ENCODE data around the gene EFCAB11.

EFCAB11 gene

DNA sequence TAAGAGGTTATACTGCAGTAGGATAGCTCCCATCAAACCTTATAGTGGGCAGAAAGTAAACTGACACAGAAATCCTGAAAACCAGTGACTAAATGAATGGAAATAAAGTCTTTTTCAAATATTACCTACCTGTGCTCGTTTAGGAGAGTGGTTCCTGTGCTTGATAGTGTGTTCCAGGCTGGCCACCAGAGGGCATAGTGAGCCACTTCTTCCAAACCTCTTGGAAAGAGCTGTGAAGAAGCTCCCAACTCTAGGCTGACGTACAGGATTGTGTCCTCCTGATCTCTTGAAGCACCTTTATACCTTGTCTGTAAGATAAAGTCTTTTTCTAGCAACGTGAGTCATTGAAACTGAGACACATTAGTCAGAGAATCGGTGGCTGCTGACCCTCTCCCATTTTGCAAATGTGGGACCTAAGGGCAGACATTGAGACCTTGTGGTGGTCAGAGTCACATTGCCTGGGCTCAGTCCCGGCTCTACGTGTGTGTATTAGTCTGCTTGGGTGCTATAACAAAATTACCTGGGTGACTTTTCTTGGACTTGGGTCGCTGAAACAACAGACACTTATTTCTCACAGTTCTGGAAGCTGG, 18.8 kb upstream of the EFCAB11 start:
- peak; percentile 58 to 74 (median 67) for DNase-seq
- ChIA-PET POLR2A (interaction anchor here (1.0 kb wide), 1 partner anchor 9 kb away, joined by 3 read pairs; no protein-coding TSS in a partner anchor), CTCF (interaction anchor here (0.8 to 4.9 kb wide), 22 partner anchors 8 to 946 kb away, joined by 3 to 38 read pairs (median 6); partner anchors contain the start of genes EFCAB11 and TDP1)
- H3K27me3 ChIP-seq (replicated peaks in 2 of 5; ENCODE audit: control insufficient read depth in 4 of 5, insufficient read depth in 5 of 5, low read length in 4 of 5) = no peaks in the 10 kb centered on the region
- no peaks in the 10 kb centered on the region for H3K9me3 ChIP-seq (ENCODE audit: control extremely low read depth in 1 of 5, control insufficient read depth in 4 of 5, insufficient read depth in 2 of 5, low read depth in 1 of 5, low read length in 4 of 5)
- 81% methylated on average over 7 of the region's 7 CpGs for WGBS (ENCODE audit: insufficient coverage)
- H3K4me1 ChIP-seq (ENCODE audit: control extremely low read depth in 1 of 4, control insufficient read depth in 4 of 4, insufficient read depth in 4 of 4, low read length in 3 of 4) = no peaks in the 10 kb centered on the region
- no peak overlapping the region for H3K4me3 ChIP-seq (ENCODE audit: control insufficient read depth in 1 of 7, extremely low read depth in 1 of 7, insufficient read depth in 4 of 7, low read depth in 2 of 7, low read length in 6 of 7)
- H3K27ac ChIP-seq (ENCODE audit: insufficient read depth in 1 of 2, low read depth in 1 of 2, low read length in 2 of 2, poor library complexity in 1 of 2, severe bottlenecking in 2 of 2) = no peak overlapping the region
- H3K36me3 ChIP-seq (ENCODE audit: control insufficient read depth in 4 of 4, insufficient read depth in 4 of 4, low read length in 3 of 4) = peaks cover 6 to 60% (median 43%) of the 10 kb centered on the region in 4 experiments

DNA sequence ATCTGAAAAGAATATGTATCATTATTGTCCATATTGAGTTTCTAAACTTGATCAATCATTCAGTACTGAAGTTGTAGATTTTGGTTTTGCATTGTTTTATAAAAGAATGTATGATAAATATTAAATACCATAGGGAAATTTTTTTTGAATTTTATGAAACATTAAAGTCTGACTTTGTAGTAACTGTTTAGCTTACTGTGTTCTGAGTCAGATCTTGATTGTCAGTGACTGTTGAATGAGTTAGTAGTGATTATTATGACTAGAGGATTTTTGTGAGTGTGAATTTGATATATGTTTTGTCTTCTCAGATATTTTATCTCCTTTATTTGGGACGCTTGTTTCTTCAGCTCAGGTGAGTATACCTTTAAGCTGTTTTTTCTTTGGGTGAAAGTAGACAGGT, 11.3 kb upstream of the EFCAB11 start:
- no peak for DNase-seq
- Histone ChIP-seq H3K4me1 (ENCODE audit: control extremely low read depth in 1 of 4, control insufficient read depth in 4 of 4, insufficient read depth in 4 of 4, low read length in 3 of 4) (peaks cover 0 to under 1% (median 0%) of the 10 kb centered on the region in 4 experiments), H3K4me3 (ENCODE audit: control insufficient read depth in 1 of 7, extremely low read depth in 1 of 7, insufficient read depth in 4 of 7, low read depth in 2 of 7, low read length in 6 of 7) (no peak overlapping the region), H3K27ac (ENCODE audit: insufficient read depth in 1 of 2, low read depth in 1 of 2, low read length in 2 of 2, poor library complexity in 1 of 2, severe bottlenecking in 2 of 2) (no peak overlapping the region), H3K27me3 (replicated peaks in 2 of 5; ENCODE audit: control insufficient read depth in 4 of 5, insufficient read depth in 5 of 5, low read length in 4 of 5) (no peaks in the 10 kb centered on the region), H3K9me3 (ENCODE audit: control extremely low read depth in 1 of 5, control insufficient read depth in 4 of 5, insufficient read depth in 2 of 5, low read depth in 1 of 5, low read length in 4 of 5) (no peaks in the 10 kb centered on the region), H3K36me3 (ENCODE audit: control insufficient read depth in 4 of 4, insufficient read depth in 4 of 4, low read length in 3 of 4) (peaks cover 18 to 60% (median 42%) of the 10 kb centered on the region in 4 experiments)
- ChIA-PET POLR2A (no interaction called here), CTCF (interaction anchor here (1.4 to 1.6 kb wide), 2 partner anchors 8 to 15 kb away, joined by 3 to 8 read pairs; no protein-coding TSS in a partner anchor)
- no CpG with 5 or more reads among the region's 1 CpG for WGBS (ENCODE audit: insufficient coverage)

DNA sequence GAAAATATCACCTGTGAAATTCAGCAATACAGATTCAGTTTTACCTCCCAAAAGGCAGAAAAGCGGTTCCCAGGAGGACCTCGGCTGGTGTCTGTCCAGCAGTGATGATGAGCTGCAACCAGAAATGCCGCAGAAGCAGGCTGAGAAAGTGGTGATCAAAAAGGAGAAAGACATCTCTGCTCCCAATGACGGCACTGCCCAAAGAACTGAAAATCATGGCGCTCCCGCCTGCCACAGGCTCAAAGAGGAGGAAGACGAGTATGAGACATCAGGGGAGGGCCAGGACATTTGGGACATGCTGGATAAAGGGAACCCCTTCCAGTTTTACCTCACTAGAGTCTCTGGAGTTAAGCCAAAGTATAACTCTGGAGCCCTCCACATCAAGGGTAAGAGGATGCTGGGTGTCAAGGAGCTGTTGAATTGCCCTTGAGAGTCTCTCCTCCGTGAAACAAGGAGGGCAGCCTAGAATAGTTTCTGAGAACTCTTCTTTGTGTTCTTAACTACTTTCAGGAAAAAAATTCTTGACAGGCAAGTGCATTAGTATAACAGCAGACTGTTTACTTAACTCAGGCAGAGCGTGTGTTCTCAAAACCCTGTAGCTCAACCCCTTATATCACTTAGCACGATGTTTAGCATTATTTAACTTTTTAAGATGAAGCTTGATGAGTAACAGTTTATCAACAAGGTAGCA, 8.9 kb upstream of the EFCAB11 start:
- Histone ChIP-seq H3K4me1 (ENCODE audit: control extremely low read depth in 1 of 4, control insufficient read depth in 4 of 4, insufficient read depth in 4 of 4, low read length in 3 of 4) (peaks cover 0 to 18% (median 10%) of the 10 kb centered on the region in 4 experiments), H3K27me3 (replicated peaks in 2 of 5; ENCODE audit: control insufficient read depth in 4 of 5, insufficient read depth in 5 of 5, low read length in 4 of 5) (no peaks in the 10 kb centered on the region), H3K27ac (ENCODE audit: insufficient read depth in 1 of 2, low read depth in 1 of 2, low read length in 2 of 2, poor library complexity in 1 of 2, severe bottlenecking in 2 of 2) (no peak overlapping the region), H3K4me3 (ENCODE audit: control insufficient read depth in 1 of 7, extremely low read depth in 1 of 7, insufficient read depth in 4 of 7, low read depth in 2 of 7, low read length in 6 of 7) (no peak overlapping the region), H3K9me3 (ENCODE audit: control extremely low read depth in 1 of 5, control insufficient read depth in 4 of 5, insufficient read depth in 2 of 5, low read depth in 1 of 5, low read length in 4 of 5) (peaks cover 0 to under 1% (median under 1%) of the 10 kb centered on the region in 5 experiments), H3K36me3 (ENCODE audit: control insufficient read depth in 4 of 4, insufficient read depth in 4 of 4, low read length in 3 of 4) (peaks cover 17 to 51% (median 42%) of the 10 kb centered on the region in 4 experiments)
- 99% methylated on average over 9 of the region's 10 CpGs for WGBS (ENCODE audit: insufficient coverage)
- ChIA-PET POLR2A (interaction anchor here (1.1 kb wide), 1 partner anchor 9 kb away, joined by 3 read pairs; no protein-coding TSS in a partner anchor), CTCF (interaction anchor here (0.7 to 1.9 kb wide), 2 partner anchors 10 to 922 kb away, joined by 3 to 6 read pairs; no protein-coding TSS in a partner anchor)
- no peak for DNase-seq

DNA sequence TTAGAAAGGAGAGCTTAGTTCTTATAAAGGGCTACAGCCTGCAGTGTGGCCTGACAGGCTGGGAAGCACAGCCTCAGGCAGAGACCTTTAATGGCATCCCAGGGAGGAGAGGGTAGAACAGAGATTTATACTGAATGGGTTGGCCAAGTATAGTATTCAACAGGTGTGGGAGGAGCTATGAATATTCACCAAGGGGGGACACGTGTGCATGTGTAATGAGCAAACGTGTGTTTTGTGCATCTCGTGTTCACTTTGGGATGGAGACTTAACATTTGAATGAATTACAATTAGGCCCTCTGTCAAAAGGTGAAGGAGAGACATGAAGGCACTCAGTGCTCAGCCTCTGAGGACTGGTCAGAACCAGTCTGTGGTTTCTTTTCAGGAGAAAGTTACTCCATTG, 6.4 kb upstream of the EFCAB11 start:
- H3K27me3 ChIP-seq (replicated peaks in 2 of 5; ENCODE audit: control insufficient read depth in 4 of 5, insufficient read depth in 5 of 5, low read length in 4 of 5) = no peaks in the 10 kb centered on the region
- no peak overlapping the region for H3K4me3 ChIP-seq (ENCODE audit: control insufficient read depth in 1 of 7, extremely low read depth in 1 of 7, insufficient read depth in 4 of 7, low read depth in 2 of 7, low read length in 6 of 7)
- ChIA-PET CTCF (interaction anchor here (1.2 to 10.4 kb wide), 3 partner anchors 12 to 22 kb away, joined by 4 to 57 read pairs (median 5); no protein-coding TSS in a partner anchor), POLR2A (no interaction called here)
- H3K9me3 ChIP-seq (ENCODE audit: control extremely low read depth in 1 of 5, control insufficient read depth in 4 of 5, insufficient read depth in 2 of 5, low read depth in 1 of 5, low read length in 4 of 5) = peaks cover 0 to 11% (median 7%) of the 10 kb centered on the region in 5 experiments
- no peak overlapping the region for H3K27ac ChIP-seq (ENCODE audit: insufficient read depth in 1 of 2, low read depth in 1 of 2, low read length in 2 of 2, poor library complexity in 1 of 2, severe bottlenecking in 2 of 2)
- DNase-seq = no peak
- H3K36me3 ChIP-seq (ENCODE audit: control insufficient read depth in 4 of 4, insufficient read depth in 4 of 4, low read length in 3 of 4) = peaks cover 15 to 45% (median 32%) of the 10 kb centered on the region in 4 experiments
- 95% methylated on average over 3 of the region's 3 CpGs for WGBS (ENCODE audit: insufficient coverage)
- H3K4me1 ChIP-seq (ENCODE audit: control extremely low read depth in 1 of 4, control insufficient read depth in 4 of 4, insufficient read depth in 4 of 4, low read length in 3 of 4) = peaks cover 0 to 29% (median 22%) of the 10 kb centered on the region in 4 experiments

DNA sequence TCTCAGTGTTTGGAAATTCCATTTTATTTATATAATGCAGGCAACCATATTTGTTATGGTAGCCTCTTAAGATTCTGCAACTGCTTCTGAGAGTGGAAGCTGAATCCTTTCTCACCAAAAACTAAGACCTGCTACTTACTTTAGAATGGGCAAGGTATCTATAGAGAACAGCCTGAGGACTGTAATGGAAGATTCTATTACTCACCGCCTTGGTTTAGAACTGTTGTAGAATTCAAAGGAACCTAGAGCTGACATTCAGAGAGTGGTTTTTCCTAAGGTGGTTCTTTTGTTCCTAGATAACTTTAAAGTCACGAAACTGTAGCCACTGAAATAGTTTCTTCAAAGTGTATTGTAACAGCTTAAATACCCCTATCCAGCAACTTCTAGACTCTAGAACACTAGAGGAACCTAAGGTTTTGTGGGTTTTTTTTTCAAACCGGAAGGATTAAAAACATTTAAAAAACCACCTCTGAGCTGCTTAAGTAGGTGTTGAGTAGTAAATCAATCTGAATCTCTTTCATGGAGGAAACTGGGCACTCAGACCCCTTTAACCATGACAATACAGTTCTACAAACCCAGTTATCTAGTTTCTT, 5.4 kb upstream of the EFCAB11 start:
- no peaks in the 10 kb centered on the region for H3K27me3 ChIP-seq (replicated peaks in 2 of 5; ENCODE audit: control insufficient read depth in 4 of 5, insufficient read depth in 5 of 5, low read length in 4 of 5)
- ChIA-PET POLR2A (interaction anchor here (0.7 kb wide), 1 partner anchor 11 kb away, joined by 3 read pairs; no protein-coding TSS in a partner anchor), CTCF (interaction anchor here (1.2 to 10.4 kb wide), 3 partner anchors 13 to 21 kb away, joined by 4 to 57 read pairs (median 5); no protein-coding TSS in a partner anchor)
- H3K27ac ChIP-seq (ENCODE audit: insufficient read depth in 1 of 2, low read depth in 1 of 2, low read length in 2 of 2, poor library complexity in 1 of 2, severe bottlenecking in 2 of 2) = no peak overlapping the region
- no peak overlapping the region for H3K4me3 ChIP-seq (ENCODE audit: control insufficient read depth in 1 of 7, extremely low read depth in 1 of 7, insufficient read depth in 4 of 7, low read depth in 2 of 7, low read length in 6 of 7)
- H3K9me3 ChIP-seq (ENCODE audit: control extremely low read depth in 1 of 5, control insufficient read depth in 4 of 5, insufficient read depth in 2 of 5, low read depth in 1 of 5, low read length in 4 of 5) = peaks cover 0 to 11% (median 7%) of the 10 kb centered on the region in 5 experiments
- peaks cover 10 to 42% (median 31%) of the 10 kb centered on the region in 4 experiments for H3K36me3 ChIP-seq (ENCODE audit: control insufficient read depth in 4 of 4, insufficient read depth in 4 of 4, low read length in 3 of 4)
- H3K4me1 ChIP-seq (ENCODE audit: control extremely low read depth in 1 of 4, control insufficient read depth in 4 of 4, insufficient read depth in 4 of 4, low read length in 3 of 4) = peaks cover 3 to 35% (median 28%) of the 10 kb centered on the region in 4 experiments
- DNase-seq = peak; percentile 30 to 83 (median 81)
- 100% methylated on average over 1 of the region's 3 CpGs for WGBS (ENCODE audit: insufficient coverage)

DNA sequence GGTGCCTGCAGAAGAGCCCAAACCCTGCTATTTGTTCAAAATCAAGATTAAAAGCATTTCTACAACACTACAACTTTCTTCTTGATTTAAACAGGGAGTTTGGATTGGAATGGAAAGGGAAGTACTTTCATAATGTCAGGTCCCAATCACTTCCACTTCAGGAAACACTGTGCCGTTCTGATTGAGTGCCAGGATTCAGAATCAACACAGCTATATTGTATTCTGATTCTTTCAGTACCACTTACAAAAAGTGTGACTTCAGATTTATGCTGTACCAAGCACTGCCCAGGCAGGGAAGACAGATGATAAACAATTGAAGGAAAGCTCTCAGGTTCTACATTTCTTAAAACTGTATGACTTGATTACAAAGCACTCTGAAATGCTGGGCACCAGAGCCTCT, 4.4 kb upstream of the EFCAB11 start:
- peaks cover 0 to 11% (median 7%) of the 10 kb centered on the region in 5 experiments for H3K9me3 ChIP-seq (ENCODE audit: control extremely low read depth in 1 of 5, control insufficient read depth in 4 of 5, insufficient read depth in 2 of 5, low read depth in 1 of 5, low read length in 4 of 5)
- WGBS (ENCODE audit: insufficient coverage) = 60% methylated on average over 1 of the region's 1 CpG
- H3K36me3 ChIP-seq (ENCODE audit: control insufficient read depth in 4 of 4, insufficient read depth in 4 of 4, low read length in 3 of 4) = peaks cover 5 to 34% (median 26%) of the 10 kb centered on the region in 4 experiments
- H3K4me1 ChIP-seq (ENCODE audit: control extremely low read depth in 1 of 4, control insufficient read depth in 4 of 4, insufficient read depth in 4 of 4, low read length in 3 of 4) = peaks cover 6 to 37% (median 34%) of the 10 kb centered on the region in 4 experiments
- no peak overlapping the region for H3K4me3 ChIP-seq (ENCODE audit: control insufficient read depth in 1 of 7, extremely low read depth in 1 of 7, insufficient read depth in 4 of 7, low read depth in 2 of 7, low read length in 6 of 7)
- no peaks in the 10 kb centered on the region for H3K27me3 ChIP-seq (replicated peaks in 2 of 5; ENCODE audit: control insufficient read depth in 4 of 5, insufficient read depth in 5 of 5, low read length in 4 of 5)
- no peak for DNase-seq
- POLR2A ChIA-PET = no interaction called here
- CTCF ChIA-PET = interaction anchor here (1.8 to 10.4 kb wide), 3 partner anchors 14 to 20 kb away, joined by 5 to 57 read pairs (median 24); no protein-coding TSS in a partner anchor
- no peak overlapping the region for H3K27ac ChIP-seq (ENCODE audit: insufficient read depth in 1 of 2, low read depth in 1 of 2, low read length in 2 of 2, poor library complexity in 1 of 2, severe bottlenecking in 2 of 2)

All from common myeloid progenitor, CD34-positive (primary cell).